HG03064 (cell line): ENCODE data around the gene PIKFYVE.
"Not testable (repeated sequence)": the region's sequence is repeated elsewhere in the genome, so short reads cannot be mapped to it uniquely, and the experiment has no call there.

Experiments
- ATAC-seq: cut with Tn5 transposase; IDR thresholded peaks from one replicate; pipeline ENCODE4 v1.9.1; 2021; ENCODE audit warnings: low read depth; ENCODE audit not compliant: unreplicated experiment

The PIKFYVE gene

GRCh38 chr2:208265801-208266552 is at the start of gene PIKFYVE:
Gene PIKFYVE, plus strand, starts transcription at chr2:208266255. Its CDS starts 5,265 bp downstream, at chr2:208271520.
- ATAC-seq: peak; percentile 82

GRCh38 chr2:208221873-208222272 is 44.2 kb upstream of the PIKFYVE start:
- not testable (repeated sequence) for ATAC-seq

GRCh38 chr2:208222351-208222750 is 43.7 kb upstream of the PIKFYVE start:
- ATAC-seq: no peak

GRCh38 chr2:208224802-208225201 is 41.3 kb upstream of the PIKFYVE start:
- ATAC-seq: no peak

- no peak for ATAC-seq
Measured at GRCh38 chr2:208227581-208228232, 38.3 kb upstream of the PIKFYVE start.

- no peak for ATAC-seq
Measured at GRCh38 chr2:208228476-208228875, 37.6 kb upstream of the PIKFYVE start.

- no peak for ATAC-seq
Measured at GRCh38 chr2:208234786-208235185, 31.3 kb upstream of the PIKFYVE start.

GRCh38 chr2:208235860-208236259 is 30.2 kb upstream of the PIKFYVE start:
- ATAC-seq: no peak

- ATAC-seq: no peak
Measured at GRCh38 chr2:208239770-208240493, 26.1 kb upstream of the PIKFYVE start.

GRCh38 chr2:208240619-208241209 is 25.3 kb upstream of the PIKFYVE start:
- no peak for ATAC-seq

- no peak for ATAC-seq
Measured at GRCh38 chr2:208244422-208244821, 21.6 kb upstream of the PIKFYVE start.

GRCh38 chr2:208245746-208246145 is 20.3 kb upstream of the PIKFYVE start:
- ATAC-seq: no peak

- ATAC-seq: no peak
Measured at GRCh38 chr2:208248601-208249000, 17.5 kb upstream of the PIKFYVE start.

GRCh38 chr2:208249296-208249695 is 16.8 kb upstream of the PIKFYVE start:
- ATAC-seq: no peak

- no peak for ATAC-seq
Measured at GRCh38 chr2:208250388-208250787, 15.7 kb upstream of the PIKFYVE start.

- ATAC-seq: no peak
Measured at GRCh38 chr2:208251098-208251497, 15.0 kb upstream of the PIKFYVE start.

- no peak for ATAC-seq
Measured at GRCh38 chr2:208252716-208253492, 13.2 kb upstream of the PIKFYVE start.

GRCh38 chr2:208253600-208254117 is 12.4 kb upstream of the PIKFYVE start:
- no peak for ATAC-seq

- peak; percentile 74 for ATAC-seq
Measured at GRCh38 chr2:208254118-208254870, 11.8 kb upstream of the PIKFYVE start.
